NCI-H82 (cell line): Measurements from ENCODE around the gene RXFP1.

Source experiments
- DNase-seq: peaks from one replicate; lab custom pipeline; 2025; lab: John Stamatoyannopoulos, UW

RXFP1 gene

GRCh38 chr4:158671915-158672806 lies 150.5 kb downstream of the RXFP1 start, which contains the start of gene ETFDH:
Gene ETFDH, plus strand, starts transcription at chr4:158672296. Its CDS starts 161 bp downstream, at chr4:158672457.
- DNase-seq, result peak; percentile 99

- DNase-seq, result no peak
These were observed 152.0 kb downstream of the RXFP1 start for GRCh38 chr4:158673633-158674032.

- no peak for DNase-seq
These were observed 154.4 kb downstream of the RXFP1 start for GRCh38 chr4:158676076-158676475.

GRCh38 chr4:158678767-158679166 lies 157.1 kb downstream of the RXFP1 start:
- no peak for DNase-seq

GRCh38 chr4:158681629-158682028 lies 159.9 kb downstream of the RXFP1 start:
- no peak for DNase-seq

- no peak for DNase-seq
These were observed 160.4 kb downstream of the RXFP1 start for GRCh38 chr4:158682066-158682465.

- DNase-seq, result no peak
These were observed 167.1 kb downstream of the RXFP1 start for GRCh38 chr4:158688813-158689212.
